Measurements from ENCODE around the gene RAP1GAP.

The RAP1GAP gene

DNA sequence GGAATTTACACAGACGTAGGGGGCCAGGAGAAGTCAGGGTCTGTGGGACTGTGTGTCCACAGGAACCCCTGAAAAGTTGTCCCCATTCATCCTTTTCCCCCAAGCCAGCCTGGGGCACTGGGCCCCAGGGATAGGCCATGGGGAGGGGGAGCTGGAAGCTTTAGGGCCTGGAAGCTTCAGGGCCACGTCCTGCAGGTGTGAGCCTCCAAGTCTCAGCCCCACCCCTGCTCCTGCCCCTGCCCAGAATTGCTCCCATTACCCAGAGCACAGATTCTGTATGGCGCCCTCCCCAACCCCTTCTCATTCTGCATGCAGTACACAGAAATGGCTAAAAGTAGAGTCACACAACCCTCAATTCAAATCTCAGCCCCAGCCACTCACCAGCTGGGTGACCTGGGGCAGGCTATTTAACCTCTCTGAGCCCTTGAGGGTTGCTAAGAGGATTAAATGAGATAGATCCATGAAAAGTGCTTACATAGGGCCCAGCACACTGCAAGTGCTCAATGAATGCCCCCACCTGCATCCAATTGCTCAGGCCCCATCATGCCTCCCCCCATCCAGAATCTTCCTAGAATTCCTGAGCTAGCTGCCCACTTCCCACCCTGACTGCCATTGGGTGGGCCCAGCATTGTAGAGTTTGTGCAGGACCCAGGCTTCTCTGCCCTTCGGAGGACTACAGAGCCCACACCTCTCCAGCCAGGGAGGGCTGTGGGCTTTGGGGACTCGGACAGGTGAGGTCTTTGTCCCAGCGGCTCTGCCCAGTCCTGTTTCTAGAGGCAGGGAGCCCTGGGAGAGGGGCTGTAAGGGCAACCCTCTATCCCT is 6.5 kb downstream of the RAP1GAP start:
- DNase-seq (ENCODE audit: low read depth in 3 of 3): no peak

DNA sequence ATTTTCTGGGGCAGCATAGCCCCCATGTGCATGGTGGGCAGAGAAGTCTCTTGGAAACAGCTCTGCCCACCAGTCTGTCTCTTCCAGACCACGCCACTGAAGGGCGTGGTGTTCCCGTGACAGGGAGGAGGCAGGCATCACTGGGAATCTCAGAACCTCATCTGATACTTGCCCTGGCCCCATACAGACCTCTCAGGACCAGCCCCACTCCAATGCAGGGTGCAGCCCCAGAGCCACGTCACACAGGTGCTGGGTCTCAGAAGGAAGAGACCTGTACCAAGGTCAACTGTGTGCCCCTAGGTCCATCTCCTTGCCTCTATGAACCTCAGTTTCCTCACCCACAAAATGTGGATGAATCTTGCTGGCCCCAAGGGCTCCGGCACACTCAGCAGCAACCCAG is 7.3 kb downstream of the RAP1GAP start:
- no peak for DNase-seq (ENCODE audit: low read depth in 3 of 3)

DNA sequence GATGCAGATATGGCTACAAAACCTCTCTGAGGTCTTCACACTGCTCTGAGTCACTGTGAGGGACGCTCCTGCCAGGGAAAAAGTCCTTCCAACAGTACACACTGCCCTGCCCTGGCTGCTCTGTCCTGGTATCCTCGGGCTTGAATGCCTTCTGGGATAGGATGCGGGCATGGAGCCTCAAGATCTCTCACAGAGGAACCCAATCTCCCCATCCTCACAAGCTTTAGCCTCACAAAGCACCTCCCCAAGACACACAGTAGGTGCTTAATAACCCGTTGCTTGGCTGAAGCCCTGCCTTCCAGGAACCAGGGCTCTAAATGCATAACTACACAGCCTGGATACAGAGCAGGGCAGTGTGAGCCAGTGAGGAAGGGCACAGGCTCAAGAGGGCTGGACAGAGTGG is 9.2 kb downstream of the RAP1GAP start:
- DNase-seq (ENCODE audit: low read depth in 3 of 3): no peak

DNA sequence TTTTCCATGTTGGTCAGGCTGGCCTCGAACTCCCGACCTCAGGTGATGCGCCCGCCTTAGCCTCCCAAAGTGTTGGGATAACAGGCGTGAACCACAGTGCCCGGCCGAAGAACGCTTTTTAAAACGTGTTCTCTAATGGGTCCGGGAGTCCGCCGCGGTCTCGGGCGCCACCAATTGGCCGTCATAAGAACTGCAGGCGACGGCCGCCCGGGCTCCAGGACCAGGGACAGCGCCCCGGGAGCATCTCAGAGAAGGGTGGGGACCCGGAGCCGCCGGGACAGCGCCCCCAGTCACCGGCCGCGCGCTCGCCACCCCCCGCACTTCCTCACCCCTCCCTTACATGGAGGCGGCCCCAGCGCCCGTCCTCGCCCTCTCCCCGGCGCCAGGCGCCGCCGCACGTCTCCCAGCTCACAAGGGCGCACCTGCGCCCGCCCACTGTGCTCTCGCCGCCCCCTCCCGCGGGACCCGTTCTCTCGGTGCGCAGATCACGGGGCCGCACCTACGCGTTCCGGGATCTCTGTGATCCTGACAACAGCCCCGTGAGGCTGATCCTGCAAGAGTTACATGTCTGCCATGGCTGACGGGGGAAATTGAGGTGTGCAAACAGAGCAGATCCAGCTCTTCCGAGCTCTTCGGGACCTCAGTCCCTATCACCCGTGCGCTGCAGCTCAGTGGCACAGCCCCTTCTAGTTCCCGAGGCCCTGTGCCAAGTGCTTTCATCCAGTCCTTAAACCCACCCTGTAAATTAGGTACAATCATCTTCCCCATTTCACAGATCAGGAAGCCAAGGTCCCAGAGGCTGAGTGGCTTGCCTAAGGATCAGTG is 9.8 kb downstream of the RAP1GAP start:
- peak; percentile 57 to 68 (median 66) for DNase-seq (ENCODE audit: low read depth in 3 of 3)

DNA sequence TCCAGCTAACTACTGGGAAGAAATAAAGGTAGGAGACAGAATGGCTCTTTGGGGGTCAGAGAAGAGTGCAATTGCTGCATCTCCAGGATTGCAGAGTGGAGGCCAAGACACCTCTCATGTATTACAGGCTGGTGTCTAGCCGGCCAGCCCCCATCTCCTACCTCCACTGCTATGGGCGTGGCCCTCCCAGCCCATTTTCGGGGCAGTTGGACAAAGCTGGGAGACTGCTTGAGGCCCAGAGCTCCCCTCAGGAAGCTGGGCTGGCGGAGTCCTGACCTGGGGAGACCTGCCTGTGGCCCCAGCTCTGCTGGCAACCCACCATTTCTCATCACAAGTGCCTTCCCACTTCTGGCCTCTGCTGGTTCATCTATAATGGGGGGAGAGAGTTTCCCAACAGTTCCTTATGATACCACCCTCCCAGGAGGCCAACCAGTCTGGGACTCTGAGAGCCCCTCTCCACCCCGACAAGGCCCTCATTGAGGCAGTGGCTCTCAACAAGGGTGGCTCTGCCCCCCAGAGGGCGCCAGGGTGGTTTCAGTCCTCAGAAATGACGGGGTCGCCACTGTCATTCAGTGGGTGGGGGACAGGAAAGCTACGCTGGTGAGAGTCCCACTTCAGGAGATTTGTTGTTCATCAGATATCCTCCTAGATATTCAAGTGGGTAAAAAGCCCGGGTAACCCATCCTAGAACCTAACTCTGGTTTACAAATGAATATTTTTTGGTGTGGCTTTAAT is 11.5 kb downstream of the RAP1GAP start:
- no peak for DNase-seq (ENCODE audit: low read depth in 3 of 3)

DNA sequence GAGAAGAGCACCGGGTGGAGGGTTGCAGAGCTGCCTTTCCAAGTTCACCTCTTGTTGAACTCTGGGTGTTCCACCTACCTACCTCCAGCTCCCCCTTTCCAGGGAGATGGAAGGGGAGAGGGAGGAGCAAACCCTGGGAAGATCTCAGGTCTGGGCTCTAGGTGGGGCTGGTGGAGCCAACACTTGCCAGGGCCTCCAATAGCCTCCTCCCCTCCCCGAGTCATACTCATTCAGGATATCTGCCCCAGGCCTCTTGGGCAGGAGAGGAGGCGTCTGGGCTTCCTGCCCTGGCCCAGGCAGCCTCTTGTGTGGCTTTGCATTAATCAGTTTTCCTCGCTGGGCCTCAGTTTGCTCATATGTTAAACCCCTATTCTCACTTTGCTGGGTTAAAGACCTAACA is 13.4 kb downstream of the RAP1GAP start:
- DNase-seq (ENCODE audit: low read depth in 3 of 3): no peak

DNA sequence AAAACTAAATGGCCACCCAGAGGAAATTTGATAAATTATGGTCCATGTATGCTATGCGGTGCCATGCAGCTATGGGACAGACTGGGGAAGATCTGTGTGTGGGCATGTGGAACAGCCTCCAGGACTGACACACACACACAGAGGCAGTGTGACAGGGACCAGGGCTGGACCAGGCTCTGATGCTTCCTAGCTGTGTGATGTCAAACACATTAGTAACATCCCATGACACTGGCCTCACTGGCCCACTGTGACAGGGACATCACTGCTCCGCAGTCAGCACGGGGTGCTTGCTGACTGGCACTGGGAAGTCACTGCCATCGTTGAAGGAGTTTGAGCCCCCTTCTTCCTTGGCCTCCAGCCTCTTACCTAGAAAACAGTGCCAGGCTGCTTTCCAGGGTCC is 13.9 kb downstream of the RAP1GAP start:
- DNase-seq (ENCODE audit: low read depth in 3 of 3): no peak

DNA sequence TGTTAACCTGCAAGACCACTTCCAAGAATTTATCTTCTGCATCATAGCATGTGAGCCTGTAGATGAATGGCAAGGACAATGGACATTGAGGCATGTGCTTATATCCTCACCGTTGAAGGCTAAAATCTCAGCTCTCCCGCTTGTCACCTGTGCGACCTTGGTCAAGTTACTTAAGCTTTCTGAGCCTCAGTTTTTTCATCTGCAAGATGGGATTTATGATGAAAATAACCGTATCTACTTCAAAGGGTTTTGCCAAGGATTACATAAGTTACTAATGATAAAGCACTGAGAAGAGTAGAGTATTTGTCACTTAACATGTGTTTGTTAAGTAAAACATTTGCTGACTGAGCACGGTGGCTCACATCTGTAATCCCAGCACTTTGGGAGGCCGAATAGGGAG is 14.9 kb downstream of the RAP1GAP start:
- DNase-seq (ENCODE audit: low read depth in 3 of 3): no peak

DNA sequence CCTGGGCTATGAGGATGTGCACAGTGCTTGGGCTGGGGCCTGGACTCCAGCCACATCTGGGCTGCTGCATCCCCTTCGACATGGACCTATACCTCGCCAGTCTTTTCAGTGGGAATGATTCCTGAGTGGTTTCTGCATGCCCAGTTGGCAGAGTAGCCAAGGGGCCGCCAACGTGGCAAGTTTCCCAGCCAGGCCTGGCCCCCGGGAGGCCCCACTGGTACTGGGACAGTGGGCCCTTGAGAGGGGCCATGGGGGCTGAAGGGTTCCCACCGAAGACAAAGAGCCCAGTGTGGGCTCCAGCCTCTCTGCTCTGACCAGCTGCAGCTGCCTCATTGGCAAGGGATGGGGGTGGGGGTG is 15.4 kb downstream of the RAP1GAP start:
- DNase-seq (ENCODE audit: low read depth in 3 of 3): no peak

DNA sequence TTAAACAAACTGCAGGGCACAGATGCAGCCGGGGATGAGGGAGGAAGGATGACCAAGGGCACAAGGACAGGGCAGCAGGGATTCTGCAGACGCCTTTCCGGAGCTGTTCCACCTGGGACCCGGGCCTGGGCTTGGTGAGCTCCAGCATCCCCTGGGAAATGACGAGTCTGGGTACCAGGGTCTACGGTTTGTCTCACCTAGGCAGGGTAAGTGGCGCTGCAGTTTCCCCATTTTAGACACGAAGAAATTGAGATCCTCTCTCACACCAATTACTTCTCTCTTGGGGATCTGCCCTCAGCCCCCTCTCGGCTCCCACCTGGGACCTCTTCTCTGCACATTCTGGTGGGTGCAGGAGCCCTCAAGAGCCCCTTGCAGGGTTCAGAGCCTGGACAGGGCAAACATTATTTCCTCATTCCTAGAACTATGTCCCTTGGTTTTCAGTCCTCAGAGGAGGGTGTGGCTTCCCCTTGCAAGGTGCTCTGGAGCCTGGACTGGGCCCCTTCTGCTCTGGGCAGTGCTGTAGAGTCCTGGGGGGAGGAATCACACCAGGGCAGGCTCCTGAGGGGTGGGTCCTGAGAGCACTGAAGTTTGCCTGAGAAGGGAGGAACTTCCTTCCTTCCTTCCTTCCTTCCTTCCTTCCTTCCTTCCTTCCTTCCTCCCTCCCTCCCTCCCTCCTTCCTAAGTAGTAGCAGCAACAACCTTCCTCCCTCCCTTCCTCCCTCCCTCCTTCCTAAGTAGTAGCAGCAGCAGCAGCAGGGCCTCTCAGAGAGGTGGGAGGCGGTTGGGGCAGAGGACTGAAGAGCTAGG is 16.0 kb downstream of the RAP1GAP start:
- DNase-seq (ENCODE audit: low read depth in 3 of 3): no peak

DNA sequence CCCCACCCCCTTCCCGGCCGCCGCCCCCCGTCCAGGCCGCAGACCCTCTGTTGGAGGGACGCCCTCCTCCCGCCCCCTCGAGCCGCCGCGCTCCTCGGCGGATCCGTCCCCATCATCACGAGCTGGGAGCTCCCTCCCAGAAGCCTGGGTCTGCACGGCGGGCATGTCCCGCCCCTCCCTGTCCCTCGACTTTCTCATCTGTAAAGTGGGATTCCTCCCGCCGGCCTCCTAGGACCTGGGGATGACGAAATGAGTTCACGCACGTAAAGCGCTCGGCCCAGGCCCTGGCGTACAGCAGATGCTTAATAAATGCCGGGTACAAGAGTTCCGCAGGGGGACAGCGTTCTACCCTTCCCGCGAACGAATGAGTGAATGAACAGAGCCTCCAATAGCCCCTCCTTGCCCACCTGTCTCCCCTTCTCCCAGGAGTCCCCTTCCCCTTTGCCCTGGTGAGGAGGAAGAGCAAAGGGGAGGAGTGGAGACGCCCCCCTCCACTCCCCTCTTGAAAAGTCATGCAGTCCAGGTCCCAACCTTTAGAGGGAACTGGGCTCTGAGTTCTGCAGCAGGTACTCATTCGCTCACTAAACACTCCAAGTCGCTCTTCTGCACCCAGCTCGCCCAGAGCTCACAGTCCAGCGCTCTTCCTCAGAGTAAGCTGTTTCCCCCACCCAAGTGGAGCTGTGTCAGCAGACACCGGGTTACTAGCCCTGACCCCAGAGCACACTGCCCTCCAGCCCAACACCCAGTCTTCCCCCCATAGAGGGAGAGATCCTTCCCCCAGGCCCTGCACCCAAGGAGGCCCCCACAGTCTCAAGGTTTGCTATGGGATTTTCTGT is 16.8 kb downstream of the RAP1GAP start:
- DNase-seq (ENCODE audit: low read depth in 3 of 3): no peak

DNA sequence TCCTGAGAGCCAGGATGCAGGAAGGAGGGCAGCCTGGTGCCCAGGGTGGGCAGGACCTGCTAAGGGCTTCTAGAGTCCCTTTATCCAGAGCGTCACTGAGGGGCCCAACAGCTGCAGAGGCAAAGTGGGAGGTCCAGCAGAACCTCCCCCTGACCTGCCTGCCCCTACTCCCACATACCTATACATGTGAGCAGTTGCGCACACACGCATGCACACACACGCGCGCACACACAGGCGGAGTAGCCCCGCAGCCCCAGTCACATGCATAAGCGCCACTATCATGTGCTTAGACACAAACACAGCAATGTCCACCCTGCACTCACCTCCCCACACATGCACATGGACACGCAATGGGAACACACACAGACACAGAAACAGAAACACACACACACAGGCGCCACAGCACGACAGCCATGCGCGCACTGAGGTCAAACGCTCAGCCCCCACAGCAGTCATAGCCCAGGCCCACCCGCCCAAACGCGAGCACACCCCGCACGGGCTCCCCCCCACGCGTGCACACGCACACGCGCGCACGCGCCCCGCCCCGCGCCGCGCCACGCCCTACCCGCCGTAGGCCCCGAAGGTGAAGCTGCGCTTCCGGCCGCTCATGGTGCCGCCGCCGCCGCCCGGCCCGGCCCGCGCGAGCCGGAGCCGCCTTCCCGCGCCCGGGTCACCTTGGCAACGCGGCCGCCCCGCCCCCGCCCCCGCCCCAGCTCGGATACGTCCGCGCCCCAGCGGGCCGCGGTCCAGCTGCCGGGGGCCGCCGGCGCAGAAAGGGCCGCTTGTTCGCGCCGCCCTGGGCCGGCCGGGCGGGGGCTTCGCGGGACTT is 17.7 kb downstream of the RAP1GAP start:
- DNase-seq (ENCODE audit: low read depth in 3 of 3): peak; percentile 7 to 41 (median 21)

DNA sequence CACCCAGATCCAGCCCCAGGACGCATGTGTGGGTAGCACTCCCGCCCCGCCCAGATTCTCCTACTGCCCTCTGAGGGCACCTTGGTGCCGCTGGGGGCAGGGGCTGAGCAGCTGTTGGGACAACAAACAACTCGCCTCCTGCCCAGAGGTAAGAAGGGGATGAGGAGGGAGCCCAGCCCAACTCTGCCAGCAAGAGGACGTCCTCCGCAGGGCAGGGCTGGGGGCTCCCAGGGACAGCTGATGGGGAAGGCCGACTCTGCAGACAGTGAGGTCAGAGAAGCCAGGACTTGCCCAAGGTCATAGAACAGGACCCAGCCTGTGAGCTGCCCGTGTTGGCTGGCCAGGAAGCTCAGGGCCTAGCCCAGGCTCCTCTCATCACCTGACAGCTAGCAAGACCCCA is 18.8 kb downstream of the RAP1GAP start:
- no peak for DNase-seq (ENCODE audit: low read depth in 3 of 3)

DNA sequence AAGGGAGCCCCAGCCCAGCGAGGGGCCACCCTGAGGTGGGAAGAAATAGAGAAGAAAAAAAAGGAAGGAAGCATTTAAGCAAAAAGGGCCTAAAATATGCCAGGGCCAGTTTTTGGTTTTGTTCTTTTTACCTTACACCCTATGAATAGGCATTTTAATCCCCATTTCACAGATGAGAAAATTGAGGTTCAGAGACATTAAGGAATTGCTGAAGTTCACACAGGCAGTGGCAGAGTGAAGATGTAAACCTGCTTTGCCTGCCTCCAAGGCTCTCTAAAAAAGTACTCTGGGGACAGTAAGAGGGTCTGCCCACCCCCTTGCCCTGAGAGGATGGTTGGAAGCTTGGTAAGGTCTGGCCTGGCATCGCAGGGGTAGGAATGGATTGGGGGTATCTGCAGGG is 19.8 kb downstream of the RAP1GAP start:
- no peak for DNase-seq (ENCODE audit: low read depth in 3 of 3)

DNA sequence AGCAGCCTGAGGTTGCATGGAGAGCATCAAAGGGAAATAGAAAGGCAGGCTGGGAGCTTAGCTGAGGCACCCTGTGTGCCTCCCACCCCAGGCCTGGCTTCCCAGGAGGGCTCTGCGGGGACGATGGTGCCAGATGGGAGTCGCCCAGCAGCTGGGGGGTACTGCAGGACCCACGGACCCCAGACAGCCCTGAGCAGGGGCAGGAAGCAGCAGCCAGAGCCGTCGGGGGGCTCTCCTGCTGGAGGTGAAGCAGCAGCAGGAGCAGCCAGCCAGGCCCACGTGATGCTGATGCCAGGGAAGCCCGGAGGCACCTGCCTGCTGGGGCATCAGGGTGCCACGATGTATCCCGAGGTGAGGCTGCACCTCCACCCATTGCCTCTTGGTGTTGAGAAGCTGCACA is 20.4 kb downstream of the RAP1GAP start:
- DNase-seq (ENCODE audit: low read depth in 3 of 3): no peak

DNA sequence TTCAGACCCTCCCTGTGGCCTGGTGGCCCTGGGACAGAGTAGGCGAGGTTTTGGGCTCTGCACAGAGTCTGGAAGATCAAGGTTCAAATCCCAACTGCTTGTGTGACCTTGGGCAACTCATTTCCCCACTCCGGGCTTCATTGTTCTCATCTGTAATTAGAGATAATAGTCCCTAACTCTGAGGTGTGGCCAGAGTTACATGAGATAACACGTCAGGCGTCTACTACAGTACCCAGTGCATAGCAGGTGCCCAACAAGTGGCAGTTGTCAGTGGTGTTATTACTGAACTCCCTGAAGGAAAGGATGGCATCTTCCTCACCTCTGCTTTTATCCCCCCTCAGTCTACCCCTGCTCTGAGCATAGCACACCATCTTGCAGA is 20.8 kb downstream of the RAP1GAP start:
- DNase-seq (ENCODE audit: low read depth in 3 of 3): no peak

DNA sequence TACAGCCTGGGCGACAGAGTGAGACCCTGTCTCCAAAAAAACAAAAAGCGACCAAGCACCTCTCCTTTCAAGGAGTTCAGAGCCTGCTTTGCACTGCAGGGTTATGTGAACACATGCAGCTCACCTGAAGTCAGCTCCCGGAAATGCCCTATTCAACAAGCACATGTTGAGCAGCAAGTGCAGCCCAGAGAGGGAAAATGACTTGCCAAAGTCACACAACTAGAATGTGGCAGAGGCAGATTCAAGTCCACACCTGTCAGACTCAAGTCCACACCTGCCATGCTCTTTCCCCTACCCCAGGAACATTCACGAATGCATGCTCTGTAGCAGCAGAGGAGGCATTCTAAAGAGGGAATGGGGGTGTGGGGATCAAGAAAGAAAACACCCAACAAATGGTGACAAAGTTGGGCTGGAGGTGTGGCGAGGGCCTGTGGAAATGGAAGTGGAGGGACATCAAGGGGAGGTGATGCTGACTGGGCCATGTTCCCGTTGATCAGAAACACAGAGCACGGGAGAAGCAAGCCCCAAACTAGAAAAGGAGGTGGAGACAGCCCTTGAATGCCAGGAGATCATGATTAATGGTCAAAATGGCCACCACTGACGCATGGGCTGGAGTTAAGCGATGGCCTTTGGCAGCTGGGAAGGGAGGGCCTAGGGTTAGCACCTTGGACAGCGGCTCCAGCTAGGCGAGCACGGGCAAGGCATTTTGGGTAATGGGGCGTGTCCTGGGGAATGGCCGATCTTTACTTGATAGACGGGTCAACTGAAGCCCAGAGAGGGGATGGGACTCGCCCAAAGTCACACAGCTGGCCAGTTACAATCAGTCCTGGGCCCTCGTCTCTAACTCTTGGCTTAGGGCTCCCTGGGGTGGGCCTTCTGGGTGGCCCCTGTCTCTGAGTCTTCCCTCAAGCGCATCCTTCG is 21.5 kb downstream of the RAP1GAP start:
- peak in 1 of 3 experiments; percentile 38 for DNase-seq (ENCODE audit: low read depth in 3 of 3)

DNA sequence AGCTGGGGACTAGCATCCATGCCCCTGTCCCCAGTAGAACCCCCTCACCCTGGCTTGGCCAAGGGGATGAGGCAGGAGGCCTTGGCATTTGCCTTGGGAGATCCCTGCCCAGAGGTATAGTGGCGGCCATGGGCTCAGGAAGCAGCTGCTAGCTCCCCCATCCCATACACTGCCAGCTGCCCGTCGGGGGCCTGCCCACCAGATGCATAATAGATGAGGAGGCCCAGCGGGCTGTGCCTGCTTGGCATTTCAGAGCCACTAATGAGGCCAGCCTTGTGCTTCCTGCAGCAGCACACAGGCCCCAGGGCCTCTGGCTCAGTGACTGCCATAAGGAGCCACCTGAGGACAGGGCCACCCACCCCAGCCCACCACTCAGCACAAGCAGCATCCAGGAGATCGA is 23.6 kb downstream of the RAP1GAP start:
- no peak for DNase-seq (ENCODE audit: low read depth in 3 of 3)

DNA sequence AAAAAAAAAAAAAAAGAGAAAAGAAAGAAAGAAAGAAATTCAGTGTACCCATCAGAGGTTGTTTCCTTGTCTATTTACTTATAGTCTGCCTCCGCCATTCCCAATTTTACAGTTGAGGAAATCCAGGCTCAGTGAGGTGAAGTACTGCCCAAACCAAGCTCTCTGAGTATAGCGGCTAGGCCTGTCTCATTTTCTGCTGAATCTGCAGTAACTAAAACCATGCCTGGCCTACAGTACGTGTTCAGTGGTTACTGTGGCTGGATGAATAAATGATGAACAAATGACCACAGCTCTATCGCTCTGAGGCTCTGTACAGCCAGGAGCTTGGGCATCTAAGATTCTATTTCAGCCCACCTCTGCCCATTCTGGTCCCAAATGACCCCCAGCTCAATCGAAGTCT is 24.3 kb downstream of the RAP1GAP start:
- DNase-seq (ENCODE audit: low read depth in 3 of 3): no peak

Data from stimulated activated CD4-positive, alpha-beta T cell treated with anti-CD3 and anti-CD28 coated beads, TNF-alpha, amount 100 ng/mL, for 24 hours (primary cell).